AG08395 (cell line): ENCODE measurements around the gene SPANXD.
"Not testable (repeated sequence)": the region's sequence is repeated elsewhere in the genome, so short reads cannot be mapped to it uniquely, and the experiment has no call there.

Source experiments
- DNase-seq: peaks from one replicate; pipeline ENCODE4 v3.0.0; 2012; ENCODE audit warnings: mixed read lengths, low spot score

The SPANXD gene, protein sequence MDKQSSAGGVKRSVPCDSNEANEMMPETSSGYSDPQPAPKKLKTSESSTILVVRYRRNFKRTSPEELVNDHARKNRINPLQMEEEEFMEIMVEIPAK

GRCh38 chrX:141698639-141699038 is at the start of gene SPANXD:
Gene SPANXD (minus strand): TSS chrX:141698739. CDS start chrX:141698405, 334 bp downstream.
- DNase-seq: not testable (repeated sequence)

DNA sequence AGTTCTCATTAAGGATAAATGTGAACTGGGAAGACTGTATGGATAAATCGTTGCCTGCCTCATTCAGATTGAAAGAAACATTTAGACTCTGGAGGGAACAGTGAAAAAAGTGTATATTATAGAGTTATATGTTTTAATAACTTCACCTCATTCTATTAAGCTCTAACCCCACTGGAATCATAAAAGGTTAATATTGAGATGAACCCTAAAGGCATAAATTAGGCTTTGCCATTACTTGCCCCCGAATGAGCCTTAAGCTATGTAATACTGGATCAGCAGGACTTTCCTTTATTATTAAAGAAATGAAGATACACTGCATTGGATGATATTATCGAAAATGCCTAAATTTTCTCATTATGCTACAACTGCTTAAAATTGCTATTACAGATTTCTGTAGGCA is 44.1 kb upstream of the SPANXD start:
- no peak for DNase-seq

GRCh38 chrX:141736656-141737055 is 38.1 kb upstream of the SPANXD start:
- DNase-seq: no peak

DNA sequence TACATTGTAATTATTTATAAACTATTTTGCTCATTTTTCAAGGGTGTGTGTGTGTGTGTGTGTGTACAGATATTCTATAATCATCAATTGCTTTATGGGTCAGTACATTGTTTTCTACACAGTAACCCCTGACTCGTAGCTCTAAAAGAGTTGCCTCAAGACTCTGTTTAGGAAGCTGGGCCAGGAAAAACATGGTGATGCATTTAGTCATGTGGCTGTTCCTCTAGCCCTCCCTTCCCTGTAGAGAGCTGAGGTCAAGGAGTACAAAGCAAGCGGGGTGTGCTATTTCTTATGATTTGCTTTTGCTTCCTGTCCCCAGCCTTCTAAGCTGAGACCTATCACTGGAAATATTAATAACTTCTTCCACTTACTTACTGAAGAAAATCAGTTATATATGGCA is 34.8 kb upstream of the SPANXD start:
- DNase-seq: no peak

GRCh38 chrX:141732031-141732430 is 33.5 kb upstream of the SPANXD start:
- DNase-seq: no peak

- no peak for DNase-seq
These were observed 25.6 kb upstream of the SPANXD start for GRCh38 chrX:141724186-141724585.

GRCh38 chrX:141714680-141715079 is 16.1 kb upstream of the SPANXD start:
- no peak for DNase-seq

GRCh38 chrX:141701072-141701471 is 2.5 kb upstream of the SPANXD start:
- no peak for DNase-seq

DNA sequence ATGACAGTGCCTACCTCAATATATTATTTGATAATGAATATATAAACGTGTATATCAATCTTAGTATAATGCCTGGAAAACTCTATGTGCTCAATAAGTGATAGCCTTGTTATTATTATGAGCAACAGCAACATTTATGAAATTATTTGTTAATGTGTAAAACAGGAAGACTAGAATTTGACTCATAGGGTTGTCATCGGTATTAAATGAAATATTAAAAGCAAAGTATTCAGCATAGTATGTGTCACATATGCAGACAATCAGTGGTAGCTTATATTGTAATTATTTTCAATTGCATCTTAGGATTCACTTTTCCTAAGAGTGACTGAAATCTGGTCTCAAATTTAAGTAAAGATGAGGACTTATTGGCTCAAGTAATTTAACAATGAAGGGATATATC is 24.6 kb downstream of the SPANXD start:
- no peak for DNase-seq

DNA sequence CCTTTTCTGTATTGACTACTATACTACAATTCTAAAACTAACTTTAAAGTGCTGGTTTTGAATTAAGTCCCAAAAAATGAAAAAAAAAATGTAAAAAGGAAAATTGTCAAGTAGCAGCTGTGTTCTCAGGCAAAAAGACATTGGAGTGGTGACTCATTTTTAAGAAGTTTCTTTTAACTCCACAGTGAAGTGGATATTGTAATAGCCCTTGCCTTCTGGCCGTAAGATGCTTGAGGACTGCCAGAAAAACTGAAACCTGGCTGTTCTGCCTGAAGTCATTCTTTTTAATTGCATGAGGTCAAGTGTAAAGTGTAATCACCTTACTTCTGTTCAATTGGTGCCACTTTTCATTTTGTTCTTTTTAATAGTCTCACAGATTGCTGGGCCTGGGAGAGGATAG is 28.9 kb downstream of the SPANXD start:
- no peak for DNase-seq

- DNase-seq: no peak
These were observed 30.2 kb downstream of the SPANXD start for GRCh38 chrX:141668371-141668770.

- no peak for DNase-seq
These were observed 35.8 kb downstream of the SPANXD start for GRCh38 chrX:141662781-141663180.

GRCh38 chrX:141652286-141652685 is 46.3 kb downstream of the SPANXD start:
- no peak for DNase-seq
